H1 (cell line): ENCODE results near the gene SYNJ2. TPM values are rescaled to one million over a fixed set of nuclear protein-coding genes. Genes with fewer than 3 reads are reported as not detected.

ENCODE experiments used
- CBX5 ChIP-seq: fragments of 300-800, 300-1000 bp; sonication (generic); IDR thresholded peaks from 2 replicates; pipeline ENCODE4 v1.7.1; 2016; ENCODE audit warnings: antibody characterized with exemption, low read length, low read depth
- HDAC6 ChIP-seq: IDR thresholded peaks from one replicate; pipeline ENCODE4 v1.7.1; 2012; ENCODE audit warnings: low read depth, mild to moderate bottlenecking, inconsistent platforms, low read length, moderate library complexity
- polyA plus RNA-seq, 7 experiments: library from polyadenylated mRNA; depleted of rRNA in 3 of 7; stranded (reverse) in 5 of 7; unstranded in 2 of 7; fragments of >200 nt in 5 of 7; fragments of 200-250 nt in 2 of 7; gene quantifications; 1 replicate in 5 of 7; 2 replicates in 1 of 7; 4 replicates in 1 of 7; pipeline versions ENCODE4 v1.2.1 to v1.2.3, GENCODE V29; 2011 to 2013; ENCODE audit warnings: missing spikeins in 2 of 7, mixed read lengths in 2 of 7
- total RNA-seq: library from RNA; stranded (reverse); fragmentation: NEBNext Ultra II Directional; extraction: Animal tissue kit (Norgen Biotek cat#: 25700); gene quantifications from 2 replicates; pipeline ENCODE4 v1.2.1, GENCODE V29; 2021

SYNJ2 gene
- total and polyA plus RNA-seq, 2 of the 8 experiments (the other 6 are each of a cell fraction or from before 2014, with no cell fraction given): 3.7 to 13.9 TPM

DNA sequence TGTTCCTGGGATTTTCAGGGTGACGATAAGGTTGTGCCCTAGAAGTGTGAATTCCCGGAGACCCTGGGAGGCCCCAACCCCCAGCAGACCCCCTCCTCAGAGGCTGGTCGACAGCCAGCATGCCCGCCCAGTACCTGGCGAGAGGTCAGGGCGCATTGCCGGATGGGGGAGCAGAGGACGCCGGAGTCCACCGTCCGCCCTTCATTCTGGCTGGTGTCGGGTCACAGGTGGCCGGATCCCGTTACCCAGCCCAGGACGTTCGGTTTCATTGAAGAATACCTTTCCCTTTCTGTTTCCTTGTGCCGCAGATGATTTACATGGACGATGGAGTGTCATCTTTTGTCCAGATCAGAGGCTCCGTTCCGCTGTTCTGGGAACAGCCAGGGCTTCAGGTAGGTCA, 61.3 kb downstream of the SYNJ2 start (continued):
- TF ChIP-seq CBX5: no peak
- TF ChIP-seq HDAC6: no peak
